ENCODE measurements around the gene EMC6.
"Not testable (repeated sequence)": the region's sequence is repeated elsewhere in the genome, so short reads cannot be mapped to it uniquely, and the experiment has no call there.

The EMC6 gene

GRCh38 chr17:3682033-3682432, 13.4 kb downstream of the EMC6 start:
- no peak for DNase-seq

- no peak for DNase-seq
These were observed 14.5 kb downstream of the EMC6 start for GRCh38 chr17:3683054-3683511.

DNA sequence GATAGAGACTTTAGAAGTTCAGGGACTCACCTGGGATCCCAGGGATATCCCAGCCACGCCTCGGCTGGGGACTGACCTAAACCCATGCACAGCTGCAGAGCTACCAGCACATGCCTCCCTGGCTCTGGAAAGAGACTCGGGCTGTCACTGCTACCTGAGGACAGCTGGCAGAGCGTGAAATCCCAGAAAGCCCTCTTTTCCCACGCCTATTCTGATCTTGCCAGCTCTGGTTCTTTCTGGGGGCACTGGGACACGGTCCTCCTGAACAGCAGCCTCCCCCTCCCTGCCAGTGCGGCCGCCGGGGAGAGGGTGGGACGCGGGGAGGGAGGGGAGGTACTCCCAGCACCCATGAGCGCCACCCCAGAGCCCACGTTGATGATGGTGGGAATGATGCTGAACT, 16.6 kb downstream of the EMC6 start:
- no peak for DNase-seq

GRCh38 chr17:3688027-3688553, 19.5 kb downstream of the EMC6 start:
- DNase-seq: no peak

GRCh38 chr17:3688852-3689261, 20.2 kb downstream of the EMC6 start:
- no peak for DNase-seq

DNA sequence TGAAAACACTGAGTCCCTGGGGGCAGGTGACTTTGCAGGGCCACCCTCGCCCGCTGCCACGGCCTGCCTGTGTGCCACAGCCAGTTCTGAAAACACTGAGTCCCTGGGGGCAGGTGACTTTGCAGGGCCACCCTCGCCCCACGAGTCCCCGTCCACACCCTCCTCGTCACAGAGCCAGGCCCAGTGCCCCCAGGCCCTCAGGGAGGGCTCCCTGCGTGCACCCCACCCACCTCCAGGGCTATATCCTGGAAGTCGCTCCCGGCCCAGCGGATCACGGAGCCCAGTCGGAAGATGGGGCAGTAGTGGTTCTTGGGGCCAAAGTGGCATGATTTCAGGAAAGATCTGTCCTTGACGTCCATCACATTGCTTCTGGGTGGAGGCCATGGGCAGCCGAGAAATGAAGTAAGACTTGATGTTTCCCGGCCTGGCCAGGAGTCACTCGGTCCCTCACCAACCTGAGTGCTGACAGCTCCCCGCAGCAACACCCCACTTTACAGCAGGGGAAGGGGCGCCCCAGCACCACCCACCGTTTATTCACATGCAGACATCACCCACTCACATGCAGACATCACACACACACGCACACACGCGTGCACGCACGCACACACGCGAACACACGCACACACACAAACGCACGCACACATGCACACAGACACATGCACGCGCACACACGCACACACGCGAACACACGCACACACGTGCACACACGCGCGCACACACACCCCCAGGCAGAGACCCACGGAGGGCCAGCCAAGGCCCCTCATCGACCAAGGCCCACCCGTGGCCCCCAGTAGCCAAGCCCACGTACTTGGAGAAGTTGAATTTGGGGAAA, 20.9 kb downstream of the EMC6 start:
- DNase-seq: no peak

- DNase-seq: no peak
These were observed 21.6 kb downstream of the EMC6 start for GRCh38 chr17:3690094-3690715.

DNA sequence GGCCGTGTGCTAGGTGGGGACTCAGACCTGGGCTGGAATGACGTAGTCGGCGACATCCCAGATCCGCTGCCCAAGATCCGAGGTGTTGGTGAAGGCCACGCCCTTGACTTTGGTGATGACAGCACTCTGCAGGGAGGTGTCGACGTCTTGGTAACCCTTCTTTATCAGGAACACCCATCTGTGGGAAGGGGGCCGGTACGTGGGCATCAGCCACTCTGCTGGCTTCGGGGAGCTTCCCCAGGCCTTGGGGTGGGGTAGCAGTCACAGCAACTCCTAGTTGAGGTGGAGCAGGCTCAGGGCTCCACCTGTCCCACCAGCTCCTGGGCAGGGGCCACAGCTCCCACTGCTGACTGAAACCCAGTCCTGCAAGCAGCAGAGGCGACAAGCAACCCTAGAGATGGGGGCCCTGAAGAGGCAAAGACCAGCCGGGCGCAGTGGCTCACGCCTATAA, 23.0 kb downstream of the EMC6 start:
- no peak for DNase-seq

GRCh38 chr17:3692346-3692745, 23.7 kb downstream of the EMC6 start:
- no peak for DNase-seq

DNA sequence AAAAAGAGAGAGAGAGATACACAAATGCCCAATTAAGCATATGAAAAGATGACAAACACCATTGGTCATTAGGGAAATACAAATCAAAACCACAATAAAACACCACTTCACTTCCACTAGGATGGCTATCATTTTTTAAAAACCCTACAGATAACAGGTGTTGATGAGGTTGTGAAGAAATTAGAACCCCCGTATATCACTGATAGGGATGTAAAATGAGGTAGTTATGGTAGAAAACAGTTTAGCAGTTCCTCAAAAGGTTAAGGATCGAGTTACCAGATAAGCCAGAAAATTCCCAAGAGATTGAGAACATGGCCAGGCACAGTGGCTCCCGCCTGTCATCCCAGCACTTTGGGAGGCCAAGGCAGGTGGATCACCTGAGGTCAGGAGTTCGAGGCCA, 24.5 kb downstream of the EMC6 start:
- DNase-seq: no peak

GRCh38 chr17:3693829-3694231, 25.2 kb downstream of the EMC6 start:
- DNase-seq: no peak

DNA sequence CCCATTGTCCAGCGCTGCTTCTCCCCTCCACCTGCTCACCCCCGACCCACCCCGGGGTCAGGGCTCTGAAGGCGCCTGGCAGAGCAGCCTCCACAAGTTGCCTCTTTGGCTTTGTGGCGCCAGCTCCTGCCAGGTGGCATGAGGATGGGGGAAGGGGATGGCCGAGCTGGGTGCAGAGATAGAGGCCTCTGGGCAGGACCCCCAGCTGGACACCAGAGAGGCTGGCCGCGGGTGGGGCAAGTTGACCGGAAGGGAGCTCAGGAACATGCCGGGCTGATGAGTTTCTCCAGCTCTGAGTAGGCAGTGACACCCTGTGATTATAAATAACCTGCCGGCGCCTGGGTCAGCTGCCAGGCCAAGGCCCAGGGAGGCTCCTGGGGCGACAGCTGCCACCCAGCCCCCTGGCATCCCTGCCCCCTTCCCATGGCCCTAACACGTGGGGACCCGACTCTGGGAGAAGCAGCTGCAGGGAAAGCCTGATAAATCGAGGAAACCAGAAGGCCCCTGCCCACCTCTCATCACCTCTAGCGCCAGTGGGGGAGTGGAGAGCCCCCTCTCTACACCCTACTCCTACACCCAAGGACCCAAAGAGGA, 26.6 kb downstream of the EMC6 start:
- no peak for DNase-seq

- no peak for DNase-seq
These were observed 27.3 kb downstream of the EMC6 start, which contains the start of gene P2RX5 for GRCh38 chr17:3695723-3696411. P2RX5 (minus strand) TSS chr17:3696155; CDS start chr17:3696005, 150 bp downstream.

DNA sequence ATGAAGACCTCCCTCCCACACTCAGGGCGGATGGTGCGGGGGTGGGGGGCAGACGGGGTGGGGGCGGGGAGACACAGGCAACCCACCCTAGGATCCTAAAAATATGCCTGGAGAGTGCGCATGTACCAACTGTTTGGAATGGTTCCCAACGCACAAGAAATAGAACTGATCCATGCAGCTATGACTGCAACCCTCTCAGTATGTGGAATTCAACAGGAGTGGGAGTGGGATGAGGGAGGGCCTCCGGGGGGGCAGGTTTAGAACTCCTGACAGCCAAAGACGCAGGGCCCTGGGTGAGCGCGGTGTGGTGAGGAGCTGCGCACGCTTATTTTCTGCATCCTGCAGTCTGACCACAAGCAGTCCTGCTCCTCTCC, 28.5 kb downstream of the EMC6 start:
- DNase-seq: no peak

DNA sequence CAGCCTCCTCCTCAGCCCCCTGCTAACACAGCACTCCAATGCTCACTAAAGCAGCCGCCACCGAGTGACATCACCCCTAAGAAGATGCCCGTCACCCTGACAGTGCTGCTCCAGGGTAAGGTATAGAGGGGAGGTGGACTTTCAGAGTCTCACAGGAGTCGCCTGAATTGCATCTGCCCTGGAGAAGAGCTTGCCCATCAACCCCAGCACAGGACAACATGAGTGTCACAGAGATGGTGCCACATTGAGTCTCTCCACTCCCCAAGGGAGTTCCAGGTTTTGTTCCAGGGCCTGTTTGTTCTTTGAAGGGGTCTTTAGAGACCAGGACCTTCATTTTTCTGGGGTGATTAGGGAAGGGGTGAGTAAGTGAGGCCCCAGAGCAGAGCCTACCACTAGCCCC, 29.5 kb downstream of the EMC6 start:
- DNase-seq: no peak

GRCh38 chr17:3699951-3700350, 31.3 kb downstream of the EMC6 start:
- DNase-seq: no peak

GRCh38 chr17:3702041-3702539, 33.5 kb downstream of the EMC6 start:
- DNase-seq: not testable (repeated sequence)

GRCh38 chr17:3704931-3705717, 36.5 kb downstream of the EMC6 start:
- no peak for DNase-seq

DNA sequence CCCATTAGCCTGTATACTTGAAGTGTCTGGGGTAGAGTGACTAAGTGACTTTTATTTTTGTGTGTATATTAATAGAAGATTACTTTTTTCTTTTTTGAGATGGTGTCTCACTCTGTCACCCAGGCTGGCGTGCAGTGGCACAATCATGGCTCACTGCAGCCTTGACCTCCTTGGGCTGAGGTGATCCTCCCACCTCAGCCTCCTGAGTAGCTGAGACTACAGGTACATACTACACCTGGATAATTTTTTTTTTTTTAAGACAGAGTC, 37.0 kb downstream of the EMC6 start:
- not testable (repeated sequence) for DNase-seq

DNA sequence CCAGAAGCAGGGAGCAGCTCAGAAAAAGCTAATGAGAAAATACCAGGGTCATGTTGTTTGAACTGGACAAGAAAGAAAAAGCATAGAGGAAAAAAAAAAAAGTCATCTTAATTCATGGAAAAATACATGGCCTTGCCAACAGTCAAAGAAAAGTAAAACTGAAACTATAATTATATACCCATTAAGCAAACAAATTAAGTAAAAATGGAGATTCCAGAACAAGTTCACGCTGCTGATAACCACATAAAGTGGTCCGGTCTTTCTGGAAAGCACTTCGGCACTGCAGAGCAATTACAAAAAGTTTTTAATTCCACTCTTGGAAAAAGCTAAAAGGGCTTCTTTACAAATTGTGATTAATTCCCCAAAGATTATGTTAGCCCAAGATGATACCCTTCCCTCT, 39.8 kb downstream of the EMC6 start:
- DNase-seq: no peak

GRCh38 chr17:3710951-3711383, 42.4 kb downstream of the EMC6 start:
- no peak for DNase-seq

- DNase-seq: no peak
These were observed 44.3 kb downstream of the EMC6 start for GRCh38 chr17:3712811-3713463.
